ENCODE measurements around the gene MCUB.
"Not testable (repeated sequence)": the region's sequence is repeated elsewhere in the genome, so short reads cannot be mapped to it uniquely, and the experiment has no call there.

MCUB gene

GRCh38 chr4:109589605-109590004 is 29.6 kb downstream of the MCUB start:
- no peak overlapping the region for H3K4me3 Mint-ChIP-seq
- no peaks in the 10 kb centered on the region for H3K9me3 Mint-ChIP-seq
- DNase-seq (ENCODE audit: low spot score in 2 of 2) = no peak
- H3K4me1 Mint-ChIP-seq = peaks cover 63% of the 10 kb centered on the region
- H3K27ac Mint-ChIP-seq (ENCODE audit: low read depth) = peak overlapping the region; percentile 75
- no peaks in the 10 kb centered on the region for H3K36me3 Mint-ChIP-seq (ENCODE audit: insufficient read depth)
- no peak for ATAC-seq (replicated peaks; ENCODE audit: extremely low read depth, poor library complexity, severe bottlenecking)
- no peaks in the 10 kb centered on the region for H3K27me3 Mint-ChIP-seq

- Mint-ChIP-seq H3K9me3 (no peaks in the 10 kb centered on the region), H3K36me3 (ENCODE audit: insufficient read depth) (no peaks in the 10 kb centered on the region), H3K27ac (ENCODE audit: low read depth) (peak overlapping the region; percentile 75), H3K4me1 (peaks cover 50% of the 10 kb centered on the region), H3K27me3 (no peaks in the 10 kb centered on the region), H3K4me3 (peak overlapping the region; percentile 15)
- DNase-seq (ENCODE audit: low spot score in 2 of 2) = no peak
- no peak for ATAC-seq (replicated peaks; ENCODE audit: extremely low read depth, poor library complexity, severe bottlenecking)
These were observed 30.9 kb downstream of the MCUB start for GRCh38 chr4:109590905-109591304.

- H3K4me1 Mint-ChIP-seq = peaks cover 41% of the 10 kb centered on the region
- no peak overlapping the region for H3K27ac Mint-ChIP-seq (ENCODE audit: low read depth)
- no peaks in the 10 kb centered on the region for H3K9me3 Mint-ChIP-seq
- ATAC-seq (replicated peaks; ENCODE audit: extremely low read depth, poor library complexity, severe bottlenecking) (no peak), DNase-seq (ENCODE audit: low spot score in 2 of 2) (no peak)
- no peak overlapping the region for H3K4me3 Mint-ChIP-seq
- H3K36me3 Mint-ChIP-seq (ENCODE audit: insufficient read depth) = no peaks in the 10 kb centered on the region
- no peaks in the 10 kb centered on the region for H3K27me3 Mint-ChIP-seq
These were observed 32.3 kb downstream of the MCUB start for GRCh38 chr4:109592367-109592766.

DNA sequence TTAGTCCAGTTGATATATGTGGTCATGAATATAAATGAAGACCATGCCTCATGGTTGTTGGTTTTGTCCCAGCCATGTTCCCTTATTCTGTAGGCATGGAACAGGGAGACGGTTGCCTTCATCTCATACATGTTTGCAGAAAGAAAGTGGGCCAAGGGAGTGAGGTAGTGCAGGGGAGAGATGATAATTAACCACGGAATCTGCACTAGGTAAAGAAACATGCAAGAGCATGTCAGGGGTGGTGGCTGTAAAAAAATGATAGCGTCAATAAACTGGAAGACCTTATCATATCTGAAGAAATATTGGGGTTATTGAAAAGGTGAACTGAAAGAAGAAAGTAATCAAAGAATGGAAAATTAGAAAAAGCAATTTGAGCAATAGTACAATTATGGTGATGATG is 35.1 kb downstream of the MCUB start:
- H3K4me3 Mint-ChIP-seq; H3K36me3 Mint-ChIP-seq (ENCODE audit: insufficient read depth); H3K27ac Mint-ChIP-seq (ENCODE audit: low read depth); H3K27me3 Mint-ChIP-seq; DNase-seq (ENCODE audit: low spot score in 2 of 2); ATAC-seq (replicated peaks; ENCODE audit: extremely low read depth, poor library complexity, severe bottlenecking); H3K9me3 Mint-ChIP-seq: not testable (repeated sequence)
- H3K4me1 Mint-ChIP-seq = peaks cover 24% of the 10 kb centered on the region

- H3K36me3 Mint-ChIP-seq (ENCODE audit: insufficient read depth); H3K27ac Mint-ChIP-seq (ENCODE audit: low read depth); H3K27me3 Mint-ChIP-seq; H3K4me3 Mint-ChIP-seq; DNase-seq (ENCODE audit: low spot score in 2 of 2); ATAC-seq (replicated peaks; ENCODE audit: extremely low read depth, poor library complexity, severe bottlenecking); H3K9me3 Mint-ChIP-seq: not testable (repeated sequence)
- H3K4me1 Mint-ChIP-seq = peaks cover 21% of the 10 kb centered on the region
These were observed 36.5 kb downstream of the MCUB start for GRCh38 chr4:109596420-109597085.

DNA sequence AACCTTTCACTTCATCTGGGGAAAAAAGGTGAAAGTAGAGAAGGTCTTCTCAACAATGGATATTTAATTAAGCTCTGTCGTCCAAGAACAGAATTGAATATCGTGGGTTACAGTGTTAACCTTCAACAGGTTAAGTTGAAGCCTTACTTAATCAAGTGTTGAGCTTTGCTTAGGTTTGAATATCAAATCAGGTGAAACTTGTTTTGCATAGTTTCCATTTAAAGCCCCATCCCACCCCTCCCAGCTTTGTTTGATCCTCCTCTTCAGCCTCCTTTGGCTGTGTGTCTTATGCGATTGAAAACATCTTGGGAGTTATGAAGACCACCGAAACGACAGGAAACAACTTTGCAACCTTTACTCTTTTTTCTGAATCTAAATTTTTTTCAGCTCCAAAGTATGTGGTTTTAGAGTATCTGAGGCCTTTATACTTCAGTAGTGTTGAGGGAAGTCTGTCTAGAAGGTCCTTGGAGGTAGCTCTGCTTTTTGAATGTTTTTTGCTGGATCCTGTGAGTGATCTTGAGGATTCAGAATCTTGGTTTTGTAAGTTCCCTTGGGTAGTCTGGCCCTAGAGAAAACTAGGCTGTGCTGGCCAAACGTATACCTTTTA is 39.1 kb downstream of the MCUB start:
- H3K4me1 Mint-ChIP-seq = peaks cover 26% of the 10 kb centered on the region
- H3K36me3 Mint-ChIP-seq (ENCODE audit: insufficient read depth) = peaks cover 7% of the 10 kb centered on the region
- H3K27me3 Mint-ChIP-seq = no peaks in the 10 kb centered on the region
- no peaks in the 10 kb centered on the region for H3K9me3 Mint-ChIP-seq
- H3K27ac Mint-ChIP-seq (ENCODE audit: low read depth) = peak overlapping the region; percentile 25
- no peak overlapping the region for H3K4me3 Mint-ChIP-seq
- ATAC-seq (replicated peaks; ENCODE audit: extremely low read depth, poor library complexity, severe bottlenecking) (no peak), DNase-seq (ENCODE audit: low spot score in 2 of 2) (no peak)

DNA sequence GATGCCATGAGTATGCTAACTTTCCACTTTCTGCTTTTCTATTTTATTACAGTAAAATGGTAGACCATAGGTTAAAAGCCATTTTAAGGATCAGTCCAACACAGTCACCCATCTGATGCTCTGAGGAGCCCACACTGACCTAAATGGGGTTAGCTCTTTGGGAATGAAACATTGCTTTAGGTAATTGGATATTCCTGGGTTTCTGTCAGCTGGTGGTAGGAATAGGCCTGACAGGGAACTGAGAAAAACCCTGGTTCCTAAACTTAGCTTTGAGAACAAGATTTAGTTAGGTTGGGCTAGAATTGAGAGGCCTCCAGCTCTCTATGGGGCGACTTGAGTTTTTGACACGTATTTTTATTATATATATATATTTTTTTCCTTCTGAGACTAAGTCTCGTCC is 40.4 kb downstream of the MCUB start:
- Mint-ChIP-seq H3K36me3 (ENCODE audit: insufficient read depth) (peaks cover 12% of the 10 kb centered on the region), H3K27ac (ENCODE audit: low read depth) (peak overlapping the region; percentile 57), H3K27me3 (no peaks in the 10 kb centered on the region), H3K4me3 (no peak overlapping the region), H3K4me1 (peaks cover 39% of the 10 kb centered on the region), H3K9me3 (no peaks in the 10 kb centered on the region)
- ATAC-seq (replicated peaks; ENCODE audit: extremely low read depth, poor library complexity, severe bottlenecking) = no peak
- no peak for DNase-seq (ENCODE audit: low spot score in 2 of 2)

DNA sequence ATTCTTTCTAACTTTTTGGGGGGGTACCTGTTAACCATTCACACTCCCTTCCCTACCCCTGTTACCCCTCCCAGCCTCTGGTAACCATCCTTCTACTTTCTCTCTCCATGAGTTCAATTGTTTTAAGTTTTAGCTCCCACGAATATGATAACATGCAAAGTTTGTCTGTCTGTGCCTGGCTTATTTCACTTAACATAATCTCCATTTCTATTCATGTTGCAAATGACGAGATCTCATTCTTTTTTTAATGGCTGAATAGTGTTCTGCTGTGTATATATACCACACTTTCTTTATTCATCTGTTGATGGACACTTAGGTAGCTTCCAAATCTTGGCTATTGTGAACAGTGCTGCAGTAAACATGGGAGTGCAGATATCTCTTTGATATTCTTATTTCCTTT is 41.3 kb downstream of the MCUB start:
- ATAC-seq (replicated peaks; ENCODE audit: extremely low read depth, poor library complexity, severe bottlenecking) = no peak
- H3K9me3 Mint-ChIP-seq = peaks cover 7% of the 10 kb centered on the region
- no peaks in the 10 kb centered on the region for H3K27me3 Mint-ChIP-seq
- H3K4me3 Mint-ChIP-seq = no peak overlapping the region
- H3K4me1 Mint-ChIP-seq = peaks cover 48% of the 10 kb centered on the region
- peaks cover 15% of the 10 kb centered on the region for H3K36me3 Mint-ChIP-seq (ENCODE audit: insufficient read depth)
- H3K27ac Mint-ChIP-seq (ENCODE audit: low read depth) = peak overlapping the region; percentile 30
- no peak for DNase-seq (ENCODE audit: low spot score in 2 of 2)

DNA sequence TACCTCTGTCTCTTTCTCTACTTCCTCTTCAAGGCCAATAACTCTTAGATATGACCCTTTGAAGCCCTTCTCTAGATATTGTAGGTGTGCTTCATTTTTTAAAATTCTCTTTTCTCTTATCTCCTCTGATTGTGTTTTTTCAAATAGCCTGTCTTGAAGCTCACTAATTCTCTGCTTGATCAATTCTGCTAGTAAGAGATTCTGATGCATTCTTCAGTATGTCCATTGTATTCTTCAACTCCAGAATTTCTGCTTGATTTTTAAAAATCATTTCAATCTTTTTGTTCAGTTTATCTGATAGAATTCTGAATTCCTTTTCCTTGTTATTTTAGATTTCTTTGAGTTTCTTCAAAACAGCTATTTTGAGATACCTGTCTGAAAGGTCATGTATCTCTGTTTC is 47.9 kb downstream of the MCUB start:
- peaks cover 76% of the 10 kb centered on the region for H3K4me1 Mint-ChIP-seq
- ATAC-seq (replicated peaks; ENCODE audit: extremely low read depth, poor library complexity, severe bottlenecking) = no peak
- no peak overlapping the region for H3K4me3 Mint-ChIP-seq
- DNase-seq (ENCODE audit: low spot score in 2 of 2) = no peak
- no peak overlapping the region for H3K27ac Mint-ChIP-seq (ENCODE audit: low read depth)
- peaks cover 19% of the 10 kb centered on the region for H3K9me3 Mint-ChIP-seq
- H3K27me3 Mint-ChIP-seq = no peaks in the 10 kb centered on the region
- H3K36me3 Mint-ChIP-seq (ENCODE audit: insufficient read depth) = peaks cover 13% of the 10 kb centered on the region

DNA sequence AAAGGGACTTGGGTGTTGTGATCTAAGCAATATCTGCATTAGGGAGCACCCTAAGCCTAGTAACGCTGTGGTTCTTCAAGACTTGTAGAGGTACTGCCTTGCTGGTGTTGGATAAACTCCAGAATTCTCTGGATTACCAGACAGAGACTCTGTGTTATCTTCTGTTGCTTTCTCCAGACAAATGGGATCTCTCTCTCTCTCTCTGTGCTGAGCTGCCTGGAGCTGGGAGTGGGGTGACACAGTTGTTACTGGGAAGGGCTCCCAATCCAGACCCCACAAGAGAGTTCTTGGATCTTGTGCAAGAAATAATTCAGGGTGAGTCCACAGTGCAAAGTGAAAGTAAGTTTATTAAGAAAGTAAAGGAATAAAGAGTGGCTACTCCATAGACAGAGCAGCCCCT is 48.8 kb downstream of the MCUB start:
- Mint-ChIP-seq H3K27me3 (no peaks in the 10 kb centered on the region), H3K4me1 (peaks cover 85% of the 10 kb centered on the region), H3K9me3 (peaks cover 19% of the 10 kb centered on the region), H3K27ac (ENCODE audit: low read depth) (peak overlapping the region; percentile 49), H3K36me3 (ENCODE audit: insufficient read depth) (peaks cover 10% of the 10 kb centered on the region), H3K4me3 (peak overlapping the region; percentile 50)
- DNase-seq (ENCODE audit: low spot score in 2 of 2) (no peak), ATAC-seq (replicated peaks; ENCODE audit: extremely low read depth, poor library complexity, severe bottlenecking) (no peak)

GRCh38 chr4:109609431-109609830 is 49.4 kb downstream of the MCUB start:
- no peak overlapping the region for H3K4me3 Mint-ChIP-seq
- H3K4me1 Mint-ChIP-seq = peaks cover 84% of the 10 kb centered on the region
- H3K36me3 Mint-ChIP-seq (ENCODE audit: insufficient read depth) = peaks cover 9% of the 10 kb centered on the region
- no peaks in the 10 kb centered on the region for H3K27me3 Mint-ChIP-seq
- peaks cover 19% of the 10 kb centered on the region for H3K9me3 Mint-ChIP-seq
- DNase-seq (ENCODE audit: low spot score in 2 of 2) (no peak), ATAC-seq (replicated peaks; ENCODE audit: extremely low read depth, poor library complexity, severe bottlenecking) (no peak)
- peak overlapping the region; percentile 49 for H3K27ac Mint-ChIP-seq (ENCODE audit: low read depth)

DNA sequence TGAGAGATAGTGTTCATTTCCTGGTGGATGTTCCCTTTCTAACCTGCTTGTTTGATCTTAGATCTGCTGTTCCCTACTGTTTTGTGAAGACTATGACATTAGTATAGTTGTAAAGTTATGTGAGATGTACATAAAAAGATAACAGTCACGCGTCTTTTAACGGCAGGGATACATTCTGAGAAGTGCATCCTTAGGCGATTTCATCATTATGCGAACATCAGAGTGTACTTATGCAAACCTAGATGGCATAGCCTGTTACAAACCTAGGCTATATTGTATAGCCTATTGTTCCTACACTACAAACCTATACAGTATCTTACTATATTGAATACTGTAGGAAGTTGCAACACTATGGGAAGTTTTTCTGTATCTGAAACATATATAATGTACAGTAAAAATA is 50.4 kb downstream of the MCUB start:
- peaks cover 19% of the 10 kb centered on the region for H3K9me3 Mint-ChIP-seq
- peaks cover 79% of the 10 kb centered on the region for H3K4me1 Mint-ChIP-seq
- ATAC-seq (replicated peaks; ENCODE audit: extremely low read depth, poor library complexity, severe bottlenecking) = no peak
- H3K27ac Mint-ChIP-seq (ENCODE audit: low read depth) = no peak overlapping the region
- DNase-seq (ENCODE audit: low spot score in 2 of 2) = no peak
- H3K27me3 Mint-ChIP-seq = no peaks in the 10 kb centered on the region
- peaks cover 8% of the 10 kb centered on the region for H3K36me3 Mint-ChIP-seq (ENCODE audit: insufficient read depth)
- no peak overlapping the region for H3K4me3 Mint-ChIP-seq

- no peak for ATAC-seq (replicated peaks; ENCODE audit: extremely low read depth, poor library complexity, severe bottlenecking)
- peaks cover 13% of the 10 kb centered on the region for H3K9me3 Mint-ChIP-seq
- H3K4me3 Mint-ChIP-seq = no peak overlapping the region
- H3K27me3 Mint-ChIP-seq = no peaks in the 10 kb centered on the region
- peaks cover 79% of the 10 kb centered on the region for H3K4me1 Mint-ChIP-seq
- H3K36me3 Mint-ChIP-seq (ENCODE audit: insufficient read depth) = peaks cover 5% of the 10 kb centered on the region
- H3K27ac Mint-ChIP-seq (ENCODE audit: low read depth) = no peak overlapping the region
- no peak for DNase-seq (ENCODE audit: low spot score in 2 of 2)
These were observed 51.1 kb downstream of the MCUB start for GRCh38 chr4:109611045-109611646.

Data from central memory CD8-positive, alpha-beta T cell (primary cell).